Measurements from ENCODE around the gene ZNF444.

The ZNF444 gene

DNA sequence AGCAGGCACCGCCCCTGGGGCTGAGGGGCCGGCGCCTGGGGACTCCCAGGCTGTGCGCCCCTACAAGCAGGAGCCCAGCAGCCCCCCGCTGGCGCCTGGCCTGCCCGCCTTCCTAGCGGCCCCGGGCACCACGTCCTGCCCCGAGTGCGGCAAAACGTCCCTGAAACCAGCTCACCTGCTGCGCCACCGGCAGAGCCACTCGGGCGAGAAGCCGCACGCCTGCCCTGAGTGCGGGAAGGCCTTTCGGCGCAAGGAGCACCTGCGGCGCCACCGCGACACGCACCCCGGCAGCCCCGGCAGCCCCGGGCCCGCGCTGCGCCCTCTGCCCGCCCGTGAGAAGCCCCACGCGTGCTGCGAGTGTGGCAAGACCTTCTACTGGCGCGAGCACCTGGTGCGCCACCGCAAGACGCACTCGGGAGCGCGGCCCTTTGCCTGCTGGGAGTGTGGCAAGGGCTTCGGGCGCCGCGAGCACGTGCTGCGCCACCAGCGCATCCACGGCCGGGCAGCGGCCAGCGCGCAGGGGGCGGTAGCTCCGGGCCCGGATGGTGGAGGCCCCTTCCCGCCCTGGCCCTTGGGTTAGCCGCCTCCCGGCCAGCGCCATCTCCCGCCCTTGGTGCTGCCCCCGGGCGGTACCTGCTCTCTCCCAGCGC, 18.7 kb downstream of the ZNF444 start:
- TF ChIP-seq, protein P1, sequence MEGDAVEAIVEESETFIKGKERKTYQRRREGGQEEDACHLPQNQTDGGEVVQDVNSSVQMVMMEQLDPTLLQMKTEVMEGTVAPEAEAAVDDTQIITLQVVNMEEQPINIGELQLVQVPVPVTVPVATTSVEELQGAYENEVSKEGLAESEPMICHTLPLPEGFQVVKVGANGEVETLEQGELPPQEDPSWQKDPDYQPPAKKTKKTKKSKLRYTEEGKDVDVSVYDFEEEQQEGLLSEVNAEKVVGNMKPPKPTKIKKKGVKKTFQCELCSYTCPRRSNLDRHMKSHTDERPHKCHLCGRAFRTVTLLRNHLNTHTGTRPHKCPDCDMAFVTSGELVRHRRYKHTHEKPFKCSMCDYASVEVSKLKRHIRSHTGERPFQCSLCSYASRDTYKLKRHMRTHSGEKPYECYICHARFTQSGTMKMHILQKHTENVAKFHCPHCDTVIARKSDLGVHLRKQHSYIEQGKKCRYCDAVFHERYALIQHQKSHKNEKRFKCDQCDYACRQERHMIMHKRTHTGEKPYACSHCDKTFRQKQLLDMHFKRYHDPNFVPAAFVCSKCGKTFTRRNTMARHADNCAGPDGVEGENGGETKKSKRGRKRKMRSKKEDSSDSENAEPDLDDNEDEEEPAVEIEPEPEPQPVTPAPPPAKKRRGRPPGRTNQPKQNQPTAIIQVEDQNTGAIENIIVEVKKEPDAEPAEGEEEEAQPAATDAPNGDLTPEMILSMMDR (conservative IDR thresholded peaks at IDR 0.05; ENCODE audit: control insufficient read depth, insufficient read depth, low read depth, low read length) = no peak
- H3K4me3 ChIP-seq (ENCODE audit: control insufficient read depth, low read depth, low read length) = no peak overlapping the region
- no peak for DNase-seq (ENCODE audit: low read depth)

DNA sequence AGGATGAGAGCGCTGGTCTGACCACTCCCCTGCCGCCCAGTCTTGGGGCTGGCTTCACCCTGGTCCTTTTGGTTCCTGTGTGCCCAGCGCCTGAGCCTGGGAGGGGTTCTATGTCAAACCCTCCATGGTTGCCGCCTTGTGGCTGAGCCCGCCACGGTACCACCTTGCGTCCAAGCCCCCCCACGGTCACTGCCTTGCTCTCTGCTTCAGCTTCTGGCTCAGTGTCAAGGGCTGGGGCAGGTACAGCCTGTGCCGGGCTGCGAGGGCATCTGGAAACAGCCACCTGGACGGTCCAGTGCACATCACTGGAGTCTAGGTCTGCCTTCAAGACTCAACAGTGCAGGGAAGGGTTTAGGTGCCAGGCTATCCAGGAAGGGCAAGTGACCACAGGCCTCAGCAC, 20.4 kb downstream of the ZNF444 start:
- DNase-seq (ENCODE audit: low read depth) = no peak
- TF ChIP-seq, protein P1 (conservative IDR thresholded peaks at IDR 0.05; ENCODE audit: control insufficient read depth, insufficient read depth, low read depth, low read length) = no peak
- H3K4me3 ChIP-seq (ENCODE audit: control insufficient read depth, low read depth, low read length) = no peak overlapping the region

DNA sequence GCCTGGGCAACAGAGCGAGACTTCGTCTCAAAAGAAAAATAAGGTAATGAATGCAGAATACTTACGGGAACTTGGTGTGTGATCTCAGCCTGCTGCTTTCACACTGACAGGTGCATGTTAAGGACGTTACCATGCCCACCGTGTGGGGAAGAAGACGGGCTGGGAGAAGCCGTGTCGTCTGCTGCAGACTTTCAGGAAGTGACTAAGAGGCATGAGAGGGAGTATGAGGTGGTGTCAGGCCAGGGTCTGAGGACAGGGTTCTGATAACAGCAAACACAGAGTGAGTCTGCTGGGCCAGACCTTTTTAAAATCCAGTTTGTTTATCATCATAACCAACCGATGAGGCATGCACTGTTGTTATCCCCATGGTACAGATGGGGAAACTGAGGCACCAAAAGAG, 21.2 kb downstream of the ZNF444 start:
- no peak overlapping the region for H3K4me3 ChIP-seq (ENCODE audit: control insufficient read depth, low read depth, low read length)
- no peak for DNase-seq (ENCODE audit: low read depth)
- TF ChIP-seq, protein P1 (conservative IDR thresholded peaks at IDR 0.05; ENCODE audit: control insufficient read depth, insufficient read depth, low read depth, low read length) = no peak

DNA sequence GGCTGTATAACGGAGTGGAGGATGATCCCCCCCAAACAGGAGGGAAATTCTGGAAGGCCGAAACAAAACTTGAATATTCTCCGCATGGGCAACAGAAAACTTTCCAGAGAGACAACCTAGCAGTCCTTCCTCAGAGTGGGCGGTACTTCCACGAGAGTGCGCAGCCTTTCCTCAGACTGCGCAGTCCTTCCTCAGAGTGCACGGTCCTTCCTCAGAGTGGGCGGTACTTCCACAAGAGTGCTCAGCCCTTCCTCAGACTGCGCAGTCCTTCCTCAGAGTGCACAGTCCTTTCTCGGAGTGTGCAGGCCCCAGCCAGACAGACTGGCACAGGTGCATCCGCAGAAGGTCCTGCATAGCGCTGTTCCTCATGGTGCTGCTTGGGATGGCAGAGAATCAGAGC, 22.0 kb downstream of the ZNF444 start:
- TF ChIP-seq, protein P1 (conservative IDR thresholded peaks at IDR 0.05; ENCODE audit: control insufficient read depth, insufficient read depth, low read depth, low read length) = no peak
- H3K4me3 ChIP-seq (ENCODE audit: control insufficient read depth, low read depth, low read length) = no peak overlapping the region
- DNase-seq (ENCODE audit: low read depth) = no peak

DNA sequence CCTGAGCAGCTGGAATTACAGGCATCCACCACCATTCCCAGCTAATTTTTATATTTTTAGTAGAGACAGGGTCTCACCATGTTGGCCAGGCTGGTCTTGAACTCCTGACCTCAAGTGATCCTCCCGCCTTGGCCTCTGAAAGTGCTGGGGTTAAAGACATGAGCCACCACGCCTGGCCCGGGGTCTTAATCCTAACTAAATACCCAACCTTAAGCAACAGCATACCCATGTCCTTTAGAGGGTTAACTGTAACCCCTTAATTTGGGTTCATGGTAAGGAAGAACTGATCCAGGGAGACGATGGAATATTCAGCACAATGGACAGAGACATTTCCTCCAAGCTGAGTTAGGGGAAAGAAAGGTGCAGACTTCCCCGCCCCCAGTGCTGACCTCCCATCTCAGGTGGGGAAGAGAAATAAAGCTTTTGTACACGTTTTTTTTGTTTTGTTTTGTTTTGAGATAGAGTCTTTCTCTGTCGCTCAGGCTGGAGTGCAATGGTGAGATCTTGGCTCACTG, 26.0 kb downstream of the ZNF444 start:
- DNase-seq (ENCODE audit: low read depth) = peak; percentile 13
- TF ChIP-seq, protein P1 (conservative IDR thresholded peaks at IDR 0.05; ENCODE audit: control insufficient read depth, insufficient read depth, low read depth, low read length) = no peak
- H3K4me3 ChIP-seq (ENCODE audit: control insufficient read depth, low read depth, low read length) = no peak overlapping the region

DNA sequence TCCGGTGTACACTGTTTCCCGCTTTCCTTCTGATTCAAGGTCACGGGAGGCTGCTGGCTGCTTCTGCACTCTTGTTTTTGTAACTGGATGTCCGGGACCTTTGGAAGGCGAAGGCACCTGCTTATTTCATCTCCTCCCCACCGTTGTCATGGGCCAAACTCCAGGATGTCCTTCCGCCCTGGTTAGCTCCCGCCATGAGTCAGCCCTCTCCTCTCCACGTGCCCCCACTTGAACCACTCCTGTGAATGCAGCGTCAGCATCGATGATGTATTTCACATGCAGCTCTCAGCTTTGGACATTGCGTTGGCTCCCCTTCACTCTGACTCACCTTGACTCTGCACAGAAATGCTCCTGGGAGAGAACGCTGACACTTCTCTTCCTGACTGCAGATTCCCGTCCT, 29.2 kb downstream of the ZNF444 start:
- TF ChIP-seq, protein P1 (conservative IDR thresholded peaks at IDR 0.05; ENCODE audit: control insufficient read depth, insufficient read depth, low read depth, low read length) = no peak
- no peak overlapping the region for H3K4me3 ChIP-seq (ENCODE audit: control insufficient read depth, low read depth, low read length)

More for the DNA sequence above, 29.2 kb downstream of the ZNF444 start:
- peak; percentile 92 for DNase-seq (ENCODE audit: low read depth)
